Neural progenitor cell (in vitro differentiated cells): Measurements from ENCODE around the gene TMEM176A.

ENCODE experiments used
- CTCF ChIP-seq: fragments of 200-600 bp; sonication (generic); IDR thresholded peaks from 2 replicates; pipeline ENCODE4 v1.5.1; 2017; ENCODE audit warnings: antibody characterized with exemption, mild to moderate bottlenecking
- EZH2 ChIP-seq: fragments of 200-600 bp; sonication (generic); IDR thresholded peaks from 2 replicates; pipeline ENCODE4 v1.6.1; 2017; ENCODE audit warnings: antibody characterized with exemption, mild to moderate bottlenecking, moderate library complexity

GRCh38 chr7:150803161-150803860 is 2.7 kb downstream of the TMEM176A start:
- TF ChIP-seq CTCF = no peak
- TF ChIP-seq EZH2 = no peak
